SK-N-SH treated with all-trans-retinoic acid at 6 μM for 48 hours (cell line): Measurements from ENCODE around the gene ASIC3.

Experiments used
- ATAC-seq: fragments of 200-7000 bp; cut with Tn5 transposase; 3 replicates; pipeline ENCODE4 v1.9.1; 2020; ENCODE audit warnings: mild to moderate bottlenecking, moderate library complexity
- BACH2 ChIP-seq: fragments of 250-450 bp; sonication (Bioruptor Pico); IDR thresholded peaks from 2 replicates; pipeline ENCODE4 v1.9.0; 2021; ENCODE audit warnings: mild to moderate bottlenecking, borderline replicate concordance
- CREB5 ChIP-seq: fragments of 250-450 bp; sonication (Bioruptor Pico); IDR thresholded peaks from 2 replicates; pipeline ENCODE4 v1.5.1; 2020; ENCODE audit warnings: low read depth, mild to moderate bottlenecking, moderate library complexity
- CSDC2 ChIP-seq: fragments of 250-450 bp; sonication (Bioruptor Pico); IDR thresholded peaks from 2 replicates; pipeline ENCODE4 v1.5.0; 2020; ENCODE audit warnings: mild to moderate bottlenecking, moderate library complexity
- CSRNP3 ChIP-seq: fragments of 250-450 bp; sonication (Bioruptor Pico); IDR thresholded peaks from 2 replicates; pipeline ENCODE4 v1.5.1; 2021; ENCODE audit warnings: mild to moderate bottlenecking, moderate library complexity
- GLIS3 ChIP-seq: fragments of 250-450 bp; sonication (Bioruptor Pico); IDR thresholded peaks from 2 replicates; pipeline ENCODE4 v1.5.0; 2020; ENCODE audit warnings: mild to moderate bottlenecking, moderate library complexity
- ISL1 ChIP-seq: fragments of 250-450 bp; sonication (Bioruptor Pico); IDR thresholded peaks from 2 replicates; pipeline ENCODE4 v2.1.2; 2022; ENCODE audit warnings: mild to moderate bottlenecking, moderate library complexity
- OSR1 ChIP-seq: fragments of 250-450 bp; sonication (Bioruptor Pico); IDR thresholded peaks from 2 replicates; pipeline ENCODE4 v1.8.0; 2022; ENCODE audit warnings: moderate library complexity, mild to moderate bottlenecking, inconsistent platforms
- PATZ1 ChIP-seq: fragments of 250-450 bp; sonication (Bioruptor Pico); IDR thresholded peaks from 2 replicates; pipeline ENCODE4 v1.8.0; 2020; ENCODE audit warnings: mild to moderate bottlenecking, moderate library complexity, borderline replicate concordance
- POU6F1 ChIP-seq: fragments of 250-450 bp; sonication (Bioruptor Pico); IDR thresholded peaks from 2 replicates; pipeline ENCODE4 v1.8.0; 2021; ENCODE audit warnings: low read depth, mild to moderate bottlenecking, moderate library complexity, borderline replicate concordance
- PPARA ChIP-seq: fragments of 250-450 bp; sonication (Bioruptor Pico); IDR thresholded peaks from 2 replicates; pipeline ENCODE4 v1.5.0; 2020; ENCODE audit warnings: mild to moderate bottlenecking, borderline replicate concordance
- SNAI2 ChIP-seq: fragments of 250-450 bp; sonication (Bioruptor Pico); IDR thresholded peaks from 2 replicates; pipeline ENCODE4 v1.5.0; 2020; ENCODE audit warnings: mild to moderate bottlenecking, moderate library complexity
- TOX ChIP-seq: fragments of 250-450 bp; sonication (Bioruptor Pico); IDR thresholded peaks from 2 replicates; pipeline ENCODE4 v1.8.0; 2021; ENCODE audit warnings: mild to moderate bottlenecking, moderate library complexity, borderline replicate concordance
- TSHZ2 ChIP-seq: fragments of 250-450 bp; sonication (Bioruptor Pico); IDR thresholded peaks from 2 replicates; pipeline ENCODE4 v1.5.0; 2020; ENCODE audit warnings: mild to moderate bottlenecking, moderate library complexity
- ZC3H10 ChIP-seq: fragments of 250-450 bp; sonication (Bioruptor Pico); IDR thresholded peaks from 2 replicates; pipeline ENCODE4 v1.5.1; 2021; ENCODE audit warnings: mild to moderate bottlenecking, moderate library complexity
- ZFP3 ChIP-seq: fragments of 250-450 bp; sonication (Bioruptor Pico); IDR thresholded peaks from 2 replicates; pipeline ENCODE4 v1.5.0; 2020; ENCODE audit warnings: mild to moderate bottlenecking, moderate library complexity
- ZFP30 ChIP-seq: fragments of 450-650 bp; formaldehyde crosslinking; IDR thresholded peaks from 2 replicates; pipeline ENCODE4 v1.5.0; 2022; ENCODE audit warnings: mild to moderate bottlenecking, moderate library complexity
- ZNF565 ChIP-seq: fragments of 450-650 bp; formaldehyde crosslinking; conservative IDR thresholded peaks from 2 replicates; pipeline ENCODE4 v1.5.0; 2020; ENCODE audit warnings: low read depth, mild to moderate bottlenecking, moderate library complexity
- ZNF70 ChIP-seq: fragments of 450-650 bp; formaldehyde crosslinking; IDR thresholded peaks from 2 replicates; pipeline ENCODE4 v1.5.0; 2020; ENCODE audit warnings: mild to moderate bottlenecking, moderate library complexity

The ASIC3 gene

GRCh38 chr7:151094675-151095074 lies 46.3 kb downstream of the ASIC3 start:
- no peak for ATAC-seq
- no peak for TF ChIP-seq PPARA (CRISPR knock-in tag)
- TF ChIP-seq BACH2 (CRISPR knock-in tag), result no peak
- TF ChIP-seq ISL1 (CRISPR knock-in tag), result no peak
- TF ChIP-seq TSHZ2 (CRISPR knock-in tag), result no peak
- no peak for TF ChIP-seq ZFP30 (CRISPR knock-in tag)
- no peak for TF ChIP-seq ZFP3 (CRISPR knock-in tag)
- TF ChIP-seq OSR1 (CRISPR knock-in tag), result no peak
- TF ChIP-seq PATZ1 (CRISPR knock-in tag), result no peak
- no peak for TF ChIP-seq CREB5 (CRISPR knock-in tag)
- TF ChIP-seq ZNF70 (CRISPR knock-in tag), result no peak
- no peak for TF ChIP-seq TOX (CRISPR knock-in tag)
- TF ChIP-seq CSRNP3 (CRISPR knock-in tag), result no peak
- no peak for TF ChIP-seq SNAI2 (CRISPR knock-in tag)
- TF ChIP-seq ZNF565 (CRISPR knock-in tag), result no peak
- no peak for TF ChIP-seq GLIS3
- no peak for TF ChIP-seq CSDC2

GRCh38 chr7:151095123-151095797 lies 46.9 kb downstream of the ASIC3 start:
- peak; percentile 56 for ATAC-seq
- no peak for TF ChIP-seq ZNF70 (CRISPR knock-in tag)
- TF ChIP-seq ZFP30 (CRISPR knock-in tag), result no peak
- no peak for TF ChIP-seq CSRNP3 (CRISPR knock-in tag)

- no peak for TF ChIP-seq SNAI2 (CRISPR knock-in tag)
- no peak for TF ChIP-seq ISL1 (CRISPR knock-in tag)
- TF ChIP-seq ZC3H10 (CRISPR knock-in tag), result no peak
- no peak for TF ChIP-seq POU6F1 (CRISPR knock-in tag)
- ATAC-seq, result no peak
Observed at GRCh38 chr7:151095828-151096475, 47.6 kb downstream of the ASIC3 start.
